ENCODE results near the gene SLC8A1.

GRCh38 chr2:40048506-40048905 lies 403.4 kb downstream of the SLC8A1 start:
- no peak for TF ChIP-seq POLR2AphosphoS5 (IDR thresholded peaks at IDR 0.05)
- no peak for TF ChIP-seq CTCF (IDR thresholded peaks at IDR 0.05)
- TF ChIP-seq POLR2A (IDR thresholded peaks at IDR 0.05) = no peak
- TF ChIP-seq EP300 (IDR thresholded peaks at IDR 0.05; ENCODE audit: low read depth) = no peak
